HG03520 (cell line): ENCODE measurements around the gene EGFR.

Source experiments
- ATAC-seq: cut with Tn5 transposase; IDR thresholded peaks from one replicate; pipeline ENCODE4 v1.9.1; 2021; ENCODE audit warnings: mild to moderate bottlenecking, moderate library complexity; ENCODE audit not compliant: unreplicated experiment

The EGFR gene

DNA sequence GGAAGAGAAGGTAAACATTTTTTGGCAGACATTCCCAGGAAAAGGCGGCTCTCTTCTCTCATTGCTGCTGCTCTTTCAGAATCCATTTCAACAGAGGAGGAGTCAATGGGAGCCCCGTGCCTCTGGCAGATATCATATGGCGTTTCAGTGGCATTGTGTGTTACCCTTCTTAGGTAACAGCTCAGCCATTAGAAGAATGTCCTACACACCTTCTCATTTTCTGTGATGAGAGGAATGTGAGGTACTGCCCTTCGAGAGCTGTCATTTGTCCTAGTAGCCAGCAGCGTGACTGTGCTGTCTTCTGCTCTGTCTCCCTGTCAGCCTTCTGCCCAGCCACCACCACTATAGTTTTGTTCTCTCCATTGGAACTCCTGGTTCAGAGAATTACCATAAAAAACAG lies 102.4 kb downstream of the EGFR start:
- no peak for ATAC-seq

DNA sequence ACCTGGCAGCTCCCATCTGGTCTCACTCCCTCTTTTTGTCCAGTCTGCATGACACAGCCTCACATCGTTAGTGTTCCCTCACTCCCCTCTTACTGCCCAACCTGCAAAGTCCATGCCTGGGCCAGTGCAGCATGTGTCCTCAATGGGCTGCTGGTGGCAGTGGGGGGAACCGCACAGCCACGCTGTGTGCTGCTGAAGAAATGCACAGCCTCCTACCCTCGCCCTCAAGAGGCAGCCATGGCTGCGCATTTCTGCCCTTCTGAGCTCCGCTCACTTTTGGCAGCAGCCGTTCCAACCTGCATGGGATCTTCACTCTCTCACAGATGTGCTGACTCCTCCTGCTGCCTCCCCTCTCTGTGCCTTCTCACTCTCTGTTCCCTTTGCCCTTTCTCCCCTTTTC lies 103.4 kb downstream of the EGFR start:
- ATAC-seq = no peak

DNA sequence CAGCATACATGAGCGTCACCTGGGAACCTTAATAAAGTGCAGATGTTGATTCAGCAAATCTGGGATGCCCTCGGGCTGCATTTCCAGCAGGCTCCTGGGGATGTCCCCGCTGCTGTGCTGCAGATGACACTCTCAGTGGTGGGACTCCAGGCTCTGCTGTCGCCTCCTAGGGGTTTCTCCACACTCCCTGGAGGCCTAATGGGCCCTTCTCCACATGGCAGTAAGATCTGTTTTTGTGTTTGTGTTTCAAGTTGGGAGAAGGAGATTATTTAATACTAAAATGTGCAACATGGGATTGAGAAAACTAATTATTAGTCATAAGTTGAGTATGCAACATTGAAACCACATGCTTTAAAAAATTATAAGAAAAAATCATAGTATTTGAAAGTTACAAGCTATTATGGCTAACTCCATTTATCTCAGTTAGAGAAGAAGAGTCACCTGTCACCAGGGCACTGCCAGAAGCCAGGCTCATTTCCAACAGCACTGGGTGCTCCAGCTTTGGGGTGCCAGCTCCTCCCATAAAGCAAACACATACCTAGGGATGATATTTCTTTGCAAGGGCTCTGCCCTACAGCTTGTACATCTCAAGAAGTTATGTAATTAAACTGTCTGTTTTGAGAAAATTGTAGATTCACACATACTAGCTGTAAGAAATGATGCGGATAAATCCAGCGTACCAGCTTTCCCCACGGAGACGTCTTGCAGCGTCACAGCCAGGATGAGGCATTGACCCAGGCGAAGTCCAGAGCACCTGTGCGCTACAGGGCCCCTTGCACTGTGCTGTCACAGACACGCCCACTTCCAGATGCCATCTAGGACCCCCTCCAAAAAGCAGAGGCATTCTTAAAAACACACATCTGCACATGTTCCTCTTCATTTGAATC lies 106.4 kb downstream of the EGFR start:
- no peak for ATAC-seq

DNA sequence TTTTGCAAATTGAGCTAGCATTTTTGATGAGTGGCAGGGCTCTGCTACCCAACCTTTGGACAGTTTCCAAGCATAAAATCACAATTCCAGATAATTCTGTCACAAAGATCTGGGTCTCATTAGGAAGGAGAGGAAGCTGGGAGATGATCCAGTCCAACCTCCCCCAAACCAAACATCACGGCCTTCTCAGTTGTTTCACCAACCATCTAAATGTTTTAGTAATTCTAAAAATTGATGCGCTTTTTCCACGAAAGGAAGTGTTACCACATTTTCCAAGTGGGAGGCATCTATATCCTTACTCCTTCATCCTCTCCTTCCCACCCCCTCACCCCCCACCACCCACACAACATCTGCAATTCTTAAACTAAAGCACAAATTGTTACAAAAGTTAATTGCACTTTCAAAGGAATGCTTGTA lies 108.3 kb downstream of the EGFR start:
- ATAC-seq = no peak

DNA sequence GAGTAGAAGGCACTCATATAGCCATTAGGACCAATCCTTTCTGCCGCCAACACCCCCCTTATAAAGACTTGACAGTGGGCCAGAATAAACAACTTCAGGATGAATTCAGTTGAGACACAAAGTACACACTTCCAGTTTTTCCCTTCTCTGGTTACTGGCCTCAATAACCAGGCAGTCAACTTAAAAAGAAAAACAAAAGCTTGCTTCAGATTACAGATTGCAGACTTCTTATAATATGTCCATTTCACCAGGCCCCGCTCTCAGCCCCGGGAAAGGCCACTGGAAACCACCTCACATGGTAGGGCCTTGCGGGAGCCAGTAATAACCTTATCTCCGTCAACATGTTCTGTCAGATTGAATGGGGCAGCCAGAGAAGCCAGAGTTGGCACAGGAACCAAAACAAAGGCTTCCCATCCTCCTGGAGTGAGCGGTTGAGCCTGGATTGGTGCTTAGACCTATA lies 108.8 kb downstream of the EGFR start:
- ATAC-seq = no peak

DNA sequence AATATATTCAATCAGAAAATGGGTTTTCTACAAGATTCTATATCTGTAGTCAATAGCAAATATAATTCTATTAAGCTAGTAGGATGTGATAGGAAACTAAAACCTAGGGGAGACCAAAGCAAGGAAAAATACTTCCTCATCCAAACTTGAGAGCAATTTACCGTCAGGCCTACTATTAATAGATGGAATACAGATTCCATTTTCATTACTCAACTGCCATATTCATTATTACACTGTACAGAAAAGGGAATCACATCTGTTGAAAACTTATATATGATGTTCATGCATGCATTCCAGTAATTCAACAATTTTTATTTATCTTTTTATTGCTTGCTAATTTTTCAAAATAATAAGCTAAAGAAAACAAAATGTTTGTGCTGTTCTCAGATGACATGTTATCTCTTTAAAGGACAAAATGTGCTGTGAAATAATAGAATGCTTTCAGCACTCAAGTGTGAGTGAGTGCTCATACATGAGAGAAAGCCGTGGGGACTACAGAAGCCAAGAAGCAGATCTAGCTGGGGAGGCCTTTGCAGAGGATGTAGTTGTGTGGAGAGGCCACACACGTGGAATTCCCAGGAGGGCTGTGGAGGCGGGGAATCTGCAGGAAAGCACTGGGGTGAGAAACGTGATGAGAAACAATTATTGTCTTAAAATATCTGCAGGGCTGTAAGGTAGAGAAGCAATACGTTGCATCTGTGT lies 110.0 kb downstream of the EGFR start:
- ATAC-seq = no peak

DNA sequence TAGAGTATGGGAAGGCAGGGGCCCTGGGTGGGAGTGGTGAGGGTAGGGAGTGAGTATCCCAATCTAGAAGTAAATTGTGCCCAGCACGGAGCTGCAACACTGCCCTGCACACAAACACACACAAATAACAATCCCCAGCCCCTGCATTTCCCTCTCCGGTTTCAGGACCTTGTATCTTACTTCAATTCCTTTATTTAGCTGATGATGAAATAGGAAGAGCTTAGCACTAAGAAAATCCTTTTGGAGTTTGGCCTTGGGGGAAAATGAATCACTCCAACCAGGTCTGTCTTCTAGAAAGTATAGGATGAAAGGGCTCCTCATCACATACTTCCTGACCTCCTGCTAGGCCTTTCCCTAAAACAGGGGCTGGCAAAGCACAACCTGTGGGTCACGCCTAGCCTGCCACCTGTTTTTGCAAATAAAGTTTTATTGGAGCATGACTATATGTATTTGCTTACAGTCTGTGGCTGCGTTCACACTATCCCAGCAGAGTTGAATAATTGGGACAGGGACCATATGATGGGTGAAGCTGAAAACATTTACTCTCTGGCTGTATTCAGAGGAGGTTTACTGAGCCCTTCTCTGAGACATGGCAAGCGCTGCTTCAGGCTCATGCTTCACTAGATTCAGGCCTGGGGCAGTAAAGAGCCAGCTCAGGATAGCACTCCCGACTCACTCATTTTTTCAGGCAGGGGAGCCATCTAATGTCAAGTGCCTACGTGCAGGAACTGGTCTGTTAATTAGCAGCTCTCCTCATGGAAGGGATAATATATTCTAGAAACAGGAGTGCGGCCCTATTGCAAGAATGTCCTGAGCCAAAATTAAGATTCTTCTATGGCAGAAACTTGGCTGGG lies 111.0 kb downstream of the EGFR start:
- ATAC-seq = no peak

DNA sequence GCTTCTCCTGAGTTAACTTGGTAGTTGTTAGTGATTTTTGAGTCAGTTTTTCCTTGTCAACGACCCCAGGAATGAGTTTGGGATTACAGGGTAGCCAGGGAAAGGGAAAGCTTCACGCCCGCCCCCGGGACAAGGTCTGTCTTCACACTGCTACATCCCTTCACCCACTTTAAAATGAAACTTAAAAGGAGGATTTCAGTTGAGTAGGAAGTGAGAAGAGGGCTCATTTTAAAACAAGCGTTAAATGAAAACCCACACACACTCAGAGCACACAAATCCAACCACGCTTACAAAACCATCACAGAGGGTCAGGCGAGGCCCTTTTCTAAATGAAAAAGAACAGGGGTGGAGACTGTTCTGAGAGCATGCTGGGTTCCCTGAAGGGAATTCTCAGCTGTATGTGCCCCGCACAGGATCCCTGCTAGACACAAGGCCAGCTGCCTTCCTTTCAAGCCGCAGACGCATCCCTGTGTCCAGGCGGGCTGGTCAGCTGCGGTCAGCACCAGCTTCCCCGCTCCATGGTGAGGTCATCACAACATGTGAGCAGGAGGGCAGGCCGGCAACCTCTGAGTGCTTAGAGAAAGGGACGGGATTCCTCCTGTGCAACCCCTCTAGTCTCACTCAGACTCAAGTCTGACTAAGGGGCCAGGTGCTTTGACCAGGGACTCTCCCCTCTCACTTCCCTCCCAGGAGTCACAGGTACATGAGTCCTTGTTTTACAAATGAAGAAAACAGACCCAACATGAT lies 111.8 kb downstream of the EGFR start:
- no peak for ATAC-seq

DNA sequence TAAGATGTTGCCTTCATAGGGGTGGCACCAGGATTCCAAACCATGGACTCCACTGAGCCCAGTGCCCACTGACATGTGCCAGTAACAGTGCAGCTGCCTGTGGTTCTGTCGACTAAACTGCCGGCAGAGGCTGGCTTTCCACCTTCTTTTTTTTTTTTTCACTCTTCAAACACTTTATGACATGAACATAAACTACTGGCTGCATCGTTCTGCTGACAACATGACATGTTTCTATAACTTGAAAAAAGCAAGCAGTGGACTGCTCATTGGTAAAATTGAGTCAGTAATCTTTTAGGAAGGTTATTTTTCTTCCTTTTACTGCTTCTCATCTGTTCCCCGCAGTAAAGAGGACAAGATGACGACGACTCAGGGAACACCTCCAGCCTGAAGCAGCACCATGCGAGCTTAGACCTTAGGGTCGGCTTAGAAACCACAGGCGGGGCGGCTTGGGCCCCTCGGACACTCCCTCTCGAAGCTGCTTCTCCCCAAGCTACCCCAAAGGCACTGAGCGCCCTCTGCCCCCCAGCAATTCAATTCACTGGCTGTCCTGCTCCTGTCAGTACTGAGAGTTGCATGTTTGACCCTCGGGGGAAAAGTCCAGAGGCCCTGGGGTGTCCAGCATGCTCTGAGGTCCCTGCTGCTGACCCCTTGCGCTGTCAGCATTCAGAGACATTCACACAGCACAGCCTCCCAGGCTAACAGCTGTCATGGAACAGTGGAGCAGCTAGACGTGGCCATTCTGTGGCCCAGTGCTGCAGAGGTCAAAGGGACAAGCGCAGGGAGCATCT lies 112.5 kb downstream of the EGFR start:
- no peak for ATAC-seq

DNA sequence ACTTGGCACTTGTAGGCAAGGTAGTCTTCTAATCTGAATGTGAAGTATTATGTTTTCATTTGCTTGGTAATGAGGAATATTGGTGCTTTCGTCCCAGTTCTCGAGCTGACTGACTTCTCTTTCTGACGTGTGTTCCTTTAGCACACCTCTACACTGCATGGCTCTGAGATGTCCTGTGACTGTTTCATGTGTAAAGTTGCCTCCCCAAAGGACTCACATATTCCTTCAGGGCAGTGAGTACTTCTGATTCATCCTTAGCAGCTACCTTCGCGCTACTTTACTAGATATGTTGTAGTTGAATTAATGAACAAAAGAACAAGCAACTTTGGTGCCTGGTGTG lies 113.7 kb downstream of the EGFR start:
- no peak for ATAC-seq

DNA sequence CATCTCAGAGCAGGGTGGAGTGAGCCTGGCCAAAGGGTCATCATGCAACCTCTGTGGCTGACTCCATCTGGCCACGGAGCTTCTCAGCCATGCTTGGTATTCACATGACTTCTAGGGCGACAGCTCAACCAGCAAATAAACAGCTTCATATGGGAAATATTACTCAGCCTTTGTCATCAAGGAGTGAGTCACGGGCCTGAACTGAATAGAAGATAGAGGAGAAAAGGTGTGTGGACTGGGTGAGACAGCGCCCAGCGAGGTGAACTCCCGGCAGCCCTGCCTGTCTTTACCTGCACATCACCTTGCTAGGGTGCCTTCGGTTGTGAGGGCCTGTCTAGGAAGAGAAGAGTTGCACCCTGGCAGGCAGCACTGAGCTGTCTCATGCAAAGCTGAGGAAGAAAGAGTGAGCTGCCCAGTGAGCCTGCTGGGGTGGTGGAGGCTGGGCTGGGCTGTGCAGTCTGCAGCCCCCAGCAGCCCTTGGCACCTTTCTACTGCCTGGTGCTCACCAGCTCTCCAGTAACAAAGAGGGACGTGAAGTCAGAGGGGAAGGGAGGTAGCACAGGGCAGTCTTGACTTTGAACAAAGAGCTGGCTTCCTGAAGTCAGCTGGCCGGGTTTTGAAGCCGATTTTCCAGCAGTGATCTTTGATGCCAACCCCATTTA lies 114.2 kb downstream of the EGFR start:
- ATAC-seq = no peak

DNA sequence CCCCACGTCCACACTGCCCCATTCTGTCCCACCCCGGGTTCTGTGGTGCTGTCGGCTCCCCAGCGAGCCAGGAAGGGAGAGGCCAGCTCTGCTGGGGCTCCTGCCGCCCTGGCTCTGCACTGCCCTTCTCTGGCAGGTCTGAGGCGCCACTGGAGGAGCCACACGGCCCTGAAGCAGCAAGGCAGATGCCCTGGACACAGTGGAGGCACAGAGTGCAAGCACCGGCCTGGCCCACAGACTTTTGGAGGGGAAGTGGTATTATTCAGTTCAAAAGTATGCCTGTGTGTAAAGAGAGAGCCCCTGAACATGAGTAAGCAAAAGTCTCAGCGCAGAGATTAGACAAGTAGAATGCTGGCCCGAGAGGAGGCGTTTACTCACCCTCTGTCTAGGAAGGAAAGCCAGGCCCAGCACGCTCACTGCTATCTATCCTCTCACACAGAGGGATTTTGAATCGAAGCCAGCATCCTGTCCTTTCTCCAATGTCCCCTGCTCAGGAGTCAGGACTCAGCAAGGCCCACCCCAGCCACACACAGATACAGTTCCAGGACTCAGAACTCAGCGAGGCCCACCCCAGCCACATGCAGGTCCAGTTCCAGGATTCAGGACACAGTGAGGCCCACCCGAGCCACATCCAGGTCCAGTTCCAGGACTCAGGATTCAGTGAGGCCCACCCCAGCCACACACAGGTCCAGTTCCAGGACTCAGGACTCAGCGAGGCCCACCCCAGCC lies 115.0 kb downstream of the EGFR start:
- no peak for ATAC-seq

DNA sequence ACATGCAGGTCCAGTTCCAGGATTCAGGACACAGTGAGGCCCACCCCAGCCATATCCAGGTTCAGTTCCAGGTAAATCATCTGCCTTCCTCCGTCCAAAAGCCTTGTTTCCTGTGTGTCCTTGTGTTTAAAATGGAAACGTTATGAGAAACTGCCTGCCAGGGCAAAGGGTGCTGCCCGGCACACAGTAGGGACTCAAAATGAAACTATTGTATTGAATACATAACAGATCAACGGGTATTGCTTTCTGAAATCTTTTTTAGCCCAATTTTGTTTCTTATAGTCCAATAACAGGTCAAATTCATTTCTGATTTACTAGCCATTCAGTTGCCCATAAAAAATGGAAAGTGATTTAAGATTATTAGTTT lies 115.5 kb downstream of the EGFR start:
- no peak for ATAC-seq

DNA sequence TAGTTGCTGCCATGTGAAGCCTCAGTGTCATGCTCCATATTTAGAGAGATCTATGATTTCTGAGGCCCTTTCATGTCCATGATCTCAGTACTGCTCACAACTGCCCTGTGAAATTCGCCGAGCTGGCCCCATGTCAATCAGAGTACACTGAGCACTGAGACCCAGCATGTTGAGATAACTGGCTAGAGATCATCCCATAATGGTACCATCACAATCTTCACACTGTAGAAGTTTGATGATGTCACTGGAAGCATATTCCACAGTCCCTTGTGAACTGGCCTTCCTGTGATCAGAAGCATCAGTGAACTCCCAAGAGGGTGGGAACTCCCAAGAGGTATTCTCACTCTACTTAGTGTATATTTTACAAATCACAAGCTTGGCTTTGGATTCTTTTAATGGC lies 116.0 kb downstream of the EGFR start:
- ATAC-seq = no peak

DNA sequence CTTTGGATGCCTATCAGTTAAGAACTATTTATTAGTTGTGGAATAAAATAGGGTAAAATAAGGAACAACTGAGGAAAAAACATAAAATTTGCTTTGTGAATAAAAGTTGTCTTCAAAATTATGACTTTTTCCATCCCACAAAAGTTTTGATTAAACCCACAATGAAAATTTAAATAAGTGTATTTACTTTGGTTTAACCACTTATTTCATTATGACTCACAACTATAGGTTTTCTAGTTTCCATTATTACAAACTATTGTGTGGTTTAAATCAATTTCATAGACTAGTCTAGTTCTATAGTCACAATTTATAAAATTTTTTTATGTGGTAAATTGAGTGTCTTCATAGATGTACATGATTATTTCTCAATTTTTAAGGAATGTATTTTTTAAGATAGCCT lies 116.6 kb downstream of the EGFR start:
- no peak for ATAC-seq

DNA sequence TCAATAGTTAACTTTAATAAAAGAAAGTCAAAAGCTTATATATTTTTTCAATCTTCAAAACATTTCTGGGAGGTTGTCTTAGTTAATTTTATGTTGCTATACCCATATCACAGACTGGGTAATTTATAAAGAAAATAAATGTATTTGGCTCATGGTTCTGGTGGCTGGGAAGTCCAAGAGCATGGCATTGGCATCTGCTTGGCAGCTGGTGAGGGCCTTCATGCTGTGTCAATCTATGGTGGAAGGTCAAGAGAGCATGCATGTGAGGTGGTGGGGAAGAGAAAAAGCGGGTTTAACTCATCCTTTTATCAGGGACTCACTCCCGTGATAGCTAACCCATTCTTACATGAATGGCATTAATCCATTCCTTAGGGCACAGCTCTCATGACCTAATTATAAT lies 119.8 kb downstream of the EGFR start:
- no peak for ATAC-seq

DNA sequence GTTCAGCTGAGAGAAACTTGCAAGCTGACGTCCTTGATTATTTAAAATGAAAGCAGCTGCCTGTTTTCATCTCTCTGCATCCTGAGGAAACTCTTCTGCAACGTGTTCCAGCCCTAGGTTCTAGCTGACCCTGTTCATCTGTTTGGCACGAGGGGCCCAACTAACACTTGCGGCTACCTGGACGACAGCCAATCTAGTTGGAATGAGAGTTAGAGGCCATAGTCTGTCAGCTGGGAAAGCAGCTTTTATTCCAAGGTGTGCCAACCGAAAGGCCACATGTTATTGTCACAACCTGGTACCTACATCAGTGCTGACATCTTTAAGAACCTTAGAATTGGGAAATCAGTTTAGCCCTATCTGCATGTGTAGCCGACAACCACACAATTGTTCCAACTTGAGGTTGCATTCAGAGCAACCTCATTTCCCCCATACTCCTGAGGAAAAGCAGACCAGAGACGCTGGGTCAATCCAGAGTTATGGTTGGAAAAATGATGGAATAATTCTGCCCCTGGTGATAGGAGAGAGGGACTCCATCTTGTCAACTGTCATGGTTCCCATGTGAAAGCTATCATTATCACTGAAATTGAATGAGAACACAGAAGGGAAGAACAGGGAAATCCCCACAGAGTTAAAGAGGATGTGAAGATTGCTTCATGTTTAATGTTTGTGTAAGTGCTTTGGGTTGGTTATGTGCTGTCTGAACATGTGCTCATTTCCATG lies 121.6 kb downstream of the EGFR start:
- ATAC-seq = peak; percentile 95

DNA sequence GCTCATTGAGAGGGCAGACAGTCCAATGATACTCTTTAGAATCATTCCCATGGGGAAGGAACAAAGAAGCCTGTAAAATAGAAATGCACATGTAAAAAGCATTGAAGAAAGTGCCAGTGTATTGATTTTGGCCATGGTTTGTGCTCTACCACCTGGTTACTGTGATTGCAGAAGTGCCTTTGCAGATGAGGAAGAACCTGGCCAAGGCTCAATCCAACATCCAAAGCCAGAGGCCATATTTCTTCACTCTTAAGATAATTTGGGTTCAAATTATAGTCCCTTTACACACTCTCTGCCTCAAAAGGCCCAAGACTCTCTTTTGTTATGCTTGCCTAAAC lies 122.1 kb downstream of the EGFR start:
- peak; percentile 32 for ATAC-seq
